Astrocyte (in vitro differentiated cells and primary cell): ENCODE data around the gene PDSS2. TPM values are rescaled to one million over a fixed set of nuclear protein-coding genes. Genes with fewer than 3 reads are reported as not detected.
"Not testable (repeated sequence)": the region's sequence is repeated elsewhere in the genome, so short reads cannot be mapped to it uniquely, and the experiment has no call there.

ENCODE experiments used
- DNase-seq: peaks from one replicate; pipeline ENCODE4 v3.0.0-alpha.2; 2010; ENCODE audit warnings: low read depth
- FAIRE-seq: peaks from 2 replicates; lab custom pipeline; 2011; peaks lifted over from hg19 to GRCh38; lab: Jason Lieb, UNC
- H2AFZ ChIP-seq: 2 replicates; pipeline ENCODE4 v1.6.0; 2012; ENCODE audit warnings: low read depth, low read length, inconsistent platforms
- H3K27ac ChIP-seq: 2 replicates; pipeline ENCODE4 v1.5.1; 2011; ENCODE audit warnings: low read depth, low read length, inconsistent platforms
- H3K27me3 ChIP-seq: 2 replicates; pipeline ENCODE4 v1.6.0; 2011; ENCODE audit warnings: low read length, inconsistent platforms; ENCODE audit not compliant: insufficient read depth
- H3K36me3 ChIP-seq: 2 replicates; pipeline ENCODE4 v1.5.1; 2011; ENCODE audit warnings: low read length, inconsistent platforms; ENCODE audit not compliant: insufficient read depth
- H3K4me1 ChIP-seq: 2 replicates; pipeline ENCODE4 v1.5.1; 2011; ENCODE audit warnings: low read length, inconsistent platforms; ENCODE audit not compliant: insufficient read depth
- H3K4me2 ChIP-seq: 2 replicates; pipeline ENCODE4 v1.6.0; 2012; ENCODE audit warnings: low read length, inconsistent platforms
- H3K4me3 ChIP-seq: 2 replicates; pipeline ENCODE4 v1.5.1; 2011; ENCODE audit warnings: low read depth, mild to moderate bottlenecking, low read length, inconsistent platforms; ENCODE audit not compliant: insufficient read depth
- H3K79me2 ChIP-seq: 2 replicates; pipeline ENCODE4 v1.6.0; 2012; ENCODE audit warnings: mild to moderate bottlenecking, low read length, inconsistent platforms; ENCODE audit not compliant: insufficient read depth
- H3K9ac ChIP-seq: 2 replicates; pipeline ENCODE4 v1.6.0; 2012; ENCODE audit warnings: mild to moderate bottlenecking, low read length, inconsistent platforms
- H3K9me3 ChIP-seq: 2 replicates; pipeline ENCODE4 v1.5.1; 2012; ENCODE audit warnings: low read depth, mild to moderate bottlenecking, low read length, inconsistent platforms; ENCODE audit not compliant: insufficient read depth
- H4K20me1 ChIP-seq: 2 replicates; pipeline ENCODE4 v1.6.0; 2012; ENCODE audit warnings: low read length, inconsistent platforms; ENCODE audit not compliant: insufficient read depth
- H3K27ac Mint-ChIP-seq: one replicate; pipeline ENCODE4 v1.8.0; 2021; ENCODE audit warnings: mild to moderate bottlenecking, mixed read lengths; ENCODE audit not compliant: unreplicated experiment
- H3K27me3 Mint-ChIP-seq: one replicate; pipeline ENCODE4 v1.8.0; 2021; ENCODE audit warnings: low read depth, mixed read lengths; ENCODE audit not compliant: unreplicated experiment
- H3K36me3 Mint-ChIP-seq: one replicate; pipeline ENCODE4 v1.8.0; 2021; ENCODE audit warnings: low read depth, mixed read lengths; ENCODE audit not compliant: unreplicated experiment
- H3K4me1 Mint-ChIP-seq: one replicate; pipeline ENCODE4 v1.8.0; 2021; ENCODE audit warnings: low read depth, mixed read lengths; ENCODE audit not compliant: unreplicated experiment
- H3K4me3 Mint-ChIP-seq: one replicate; pipeline ENCODE4 v1.8.0; 2021; ENCODE audit warnings: mild to moderate bottlenecking, moderate library complexity, mixed read lengths; ENCODE audit not compliant: unreplicated experiment
- H3K9me3 Mint-ChIP-seq: one replicate; pipeline ENCODE4 v1.8.0; 2021; ENCODE audit warnings: mild to moderate bottlenecking, mixed read lengths; ENCODE audit not compliant: unreplicated experiment
- CTCF ChIP-seq: IDR thresholded peaks from 2 replicates; pipeline ENCODE4 v1.5.1; 2011; ENCODE audit warnings: low read depth, mild to moderate bottlenecking, inconsistent platforms, low read length, moderate library complexity; ENCODE audit not compliant: insufficient read depth
- EZH2 ChIP-seq: IDR thresholded peaks from 2 replicates; pipeline ENCODE4 v1.6.1; 2012; ENCODE audit warnings: mild to moderate bottlenecking, low read length, inconsistent platforms; ENCODE audit not compliant: insufficient read depth
- total RNA-seq: library from RNA; stranded (reverse); gene quantifications from 2 replicates; pipeline ENCODE4 v1.2.1, GENCODE V29; 2021

PDSS2 gene
- total RNA-seq, 1 donor from 2014 or later: 7.7 TPM

- Histone ChIP-seq H4K20me1 (no peaks in the 10 kb centered on the region), H3K9ac (no peak overlapping the region), H2AFZ (no peak overlapping the region), H3K27ac (no peak overlapping the region), H3K4me3 (no peak overlapping the region), H3K4me1 (no peaks in the 10 kb centered on the region), H3K9me3 (no peaks in the 10 kb centered on the region), H3K36me3 (no peaks in the 10 kb centered on the region), H3K4me2 (no peak overlapping the region), H3K79me2 (no peaks in the 10 kb centered on the region), H3K27me3 (no peaks in the 10 kb centered on the region)
- no peak for DNase-seq
- FAIRE-seq: no peak
- H3K9me3 Mint-ChIP-seq: no peaks in the 10 kb centered on the region
- no peaks in the 10 kb centered on the region for H3K36me3 Mint-ChIP-seq
- TF ChIP-seq CTCF (no peak), EZH2 (no peak)
- no peak overlapping the region for H3K27ac Mint-ChIP-seq
- no peaks in the 10 kb centered on the region for H3K4me1 Mint-ChIP-seq
- H3K4me3 Mint-ChIP-seq: no peak overlapping the region
- no peaks in the 10 kb centered on the region for H3K27me3 Mint-ChIP-seq
These were observed 174.6 kb downstream of the PDSS2 start for GRCh38 chr6:107284805-107285204.

- Histone ChIP-seq H3K4me3 (no peak overlapping the region), H3K4me1 (no peaks in the 10 kb centered on the region), H3K27ac (no peak overlapping the region), H3K79me2 (no peaks in the 10 kb centered on the region), H2AFZ (no peak overlapping the region), H3K9ac (no peak overlapping the region), H4K20me1 (no peaks in the 10 kb centered on the region), H3K27me3 (no peaks in the 10 kb centered on the region), H3K36me3 (no peaks in the 10 kb centered on the region), H3K9me3 (no peaks in the 10 kb centered on the region), H3K4me2 (no peak overlapping the region)
- Mint-ChIP-seq H3K27ac (no peak overlapping the region), H3K4me3 (no peak overlapping the region), H3K36me3 (no peaks in the 10 kb centered on the region), H3K4me1 (no peaks in the 10 kb centered on the region), H3K9me3 (no peaks in the 10 kb centered on the region), H3K27me3 (no peaks in the 10 kb centered on the region)
- FAIRE-seq: no peak
- TF ChIP-seq CTCF (no peak), EZH2 (no peak)
- DNase-seq: no peak
These were observed 178.6 kb downstream of the PDSS2 start for GRCh38 chr6:107280791-107281190.

- H3K4me3 ChIP-seq, H4K20me1 ChIP-seq, H2AFZ ChIP-seq, H3K9ac ChIP-seq, H3K79me2 ChIP-seq, H3K4me1 ChIP-seq, H3K27me3 Mint-ChIP-seq, H3K9me3 Mint-ChIP-seq, H3K36me3 ChIP-seq, H3K27ac ChIP-seq, H3K9me3 ChIP-seq, H3K36me3 Mint-ChIP-seq, H3K4me1 Mint-ChIP-seq, H3K4me2 ChIP-seq, H3K27ac Mint-ChIP-seq, H3K27me3 ChIP-seq, DNase-seq, H3K4me3 Mint-ChIP-seq, FAIRE-seq: not testable (repeated sequence)
These were observed 179.4 kb downstream of the PDSS2 start for GRCh38 chr6:107280001-107280400.
